HG02763 (cell line): ENCODE data around the gene CASD1.

ENCODE experiments used
- ATAC-seq: cut with Tn5 transposase; IDR thresholded peaks from one replicate; pipeline ENCODE4 v1.9.1; 2021; ENCODE audit warnings: mild to moderate bottlenecking, moderate library complexity; ENCODE audit not compliant: unreplicated experiment

Gene CASD1

DNA sequence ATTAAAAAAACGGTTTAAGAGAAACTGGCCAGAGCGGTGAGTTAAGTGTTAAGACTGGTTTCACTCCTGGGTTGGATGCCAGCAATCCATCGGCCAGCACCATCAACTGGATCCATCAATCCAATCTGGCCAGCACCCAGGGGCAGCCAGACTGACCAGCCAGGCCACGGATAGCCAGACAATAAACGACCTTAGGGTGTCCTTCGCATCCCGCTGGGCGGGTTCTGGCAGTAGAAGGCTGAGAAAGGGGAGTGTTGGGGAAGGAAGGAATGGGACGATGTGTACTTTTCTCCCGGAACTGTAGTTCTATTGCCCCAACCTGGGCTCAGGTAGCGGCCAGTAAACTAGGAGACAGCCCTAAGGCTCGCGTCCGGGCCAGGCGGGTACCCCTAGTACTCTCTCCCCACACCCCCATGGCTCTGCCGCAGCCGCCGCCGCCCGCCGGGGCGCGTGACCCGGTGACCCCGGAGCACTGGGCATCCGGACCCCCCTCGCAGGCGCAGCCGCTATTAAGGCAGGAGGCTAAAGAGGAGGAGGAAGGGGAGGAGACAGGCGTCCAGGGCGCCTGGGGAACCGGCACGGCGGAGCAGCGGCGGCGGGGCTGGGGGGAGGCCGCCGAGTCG, at the start of gene CASD1:
CASD1 (plus strand) TSS at position 546 of the 623 bp plus-strand sequence. CDS start 276 bp downstream, outside the sequence.
- peak; percentile 64 for ATAC-seq

DNA sequence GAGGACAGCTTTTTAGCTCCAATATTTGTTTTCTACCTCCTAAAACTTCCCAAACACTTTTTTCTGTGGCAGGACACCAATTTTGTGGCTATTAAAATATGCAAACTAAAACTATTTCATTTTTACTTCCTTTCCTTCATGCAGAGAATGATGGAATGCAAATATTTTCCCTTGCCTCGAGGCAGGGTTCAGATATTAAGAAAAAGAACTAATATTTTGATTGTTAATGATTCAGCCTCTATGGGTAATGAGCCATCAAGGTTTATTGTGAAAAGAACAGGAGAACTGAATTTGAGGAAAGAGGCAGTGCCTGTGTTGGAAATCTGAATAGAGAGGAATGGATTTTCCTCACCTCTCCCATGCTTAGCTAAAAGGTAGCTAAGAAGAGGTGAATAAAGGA, 43.1 kb upstream of the CASD1 start:
- ATAC-seq, result no peak

DNA sequence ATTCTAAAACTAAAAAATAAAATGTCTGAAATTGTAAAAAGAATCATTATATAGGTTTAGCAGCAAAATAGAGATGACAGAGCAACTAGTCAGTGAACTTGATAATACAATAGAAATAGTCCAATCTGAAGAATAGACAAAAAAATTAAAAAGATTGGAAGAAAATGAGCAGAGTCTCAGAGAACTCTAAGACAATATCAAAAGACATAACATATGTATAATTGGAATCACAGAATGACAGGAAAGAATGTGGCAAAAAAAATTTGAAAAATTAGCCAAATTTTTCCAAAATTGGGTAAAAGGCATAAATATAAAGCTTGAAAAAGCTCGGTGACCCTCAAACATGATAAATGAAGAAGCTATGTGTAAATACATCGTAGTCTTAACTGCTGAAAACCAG, 38.0 kb upstream of the CASD1 start:
- ATAC-seq, result no peak

DNA sequence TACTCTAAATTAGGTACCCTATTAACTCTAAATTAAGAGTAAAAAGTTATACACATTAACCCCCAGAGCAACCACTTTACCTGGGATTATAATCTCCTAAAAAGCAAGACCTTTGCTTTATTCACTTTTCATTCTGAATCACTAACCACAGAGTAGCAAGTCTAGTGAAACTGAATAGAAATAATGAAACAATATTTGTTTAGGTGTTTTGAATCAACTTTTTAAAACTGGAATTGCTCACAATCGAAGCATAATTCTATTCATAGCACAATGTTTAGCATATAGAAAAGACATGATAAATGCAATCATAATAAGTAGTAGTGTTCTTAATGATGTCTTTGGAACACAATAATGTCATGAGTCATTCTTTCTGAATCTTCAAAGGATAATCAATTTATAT, 37.0 kb upstream of the CASD1 start:
- ATAC-seq, result no peak

DNA sequence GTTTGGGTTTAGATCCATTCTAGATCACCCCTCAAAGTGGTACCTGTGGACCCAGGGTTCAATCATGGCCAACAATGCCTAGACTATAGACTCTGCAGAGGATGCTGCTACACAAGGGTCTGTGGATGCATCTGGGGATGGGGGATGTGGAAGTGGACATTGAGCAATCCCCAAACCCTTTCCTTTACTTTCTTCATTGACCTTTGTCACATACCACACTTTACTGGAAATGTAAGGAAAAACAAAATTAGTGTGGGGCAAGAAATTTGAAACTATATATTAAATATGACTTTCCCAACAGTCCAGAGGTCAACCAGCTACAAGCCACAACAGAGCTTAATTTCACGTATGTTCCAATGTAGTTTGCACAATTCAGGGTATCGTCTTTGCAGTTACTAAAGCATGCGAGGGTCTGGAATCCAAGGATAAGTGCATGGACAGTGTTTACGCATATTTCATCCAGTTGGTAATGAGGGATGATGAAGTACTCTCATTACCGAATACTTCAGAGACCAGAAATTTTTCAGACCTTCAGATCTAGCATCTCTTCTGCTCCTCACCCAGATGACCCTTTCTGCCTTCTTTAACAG, 33.3 kb upstream of the CASD1 start:
- ATAC-seq, result no peak

DNA sequence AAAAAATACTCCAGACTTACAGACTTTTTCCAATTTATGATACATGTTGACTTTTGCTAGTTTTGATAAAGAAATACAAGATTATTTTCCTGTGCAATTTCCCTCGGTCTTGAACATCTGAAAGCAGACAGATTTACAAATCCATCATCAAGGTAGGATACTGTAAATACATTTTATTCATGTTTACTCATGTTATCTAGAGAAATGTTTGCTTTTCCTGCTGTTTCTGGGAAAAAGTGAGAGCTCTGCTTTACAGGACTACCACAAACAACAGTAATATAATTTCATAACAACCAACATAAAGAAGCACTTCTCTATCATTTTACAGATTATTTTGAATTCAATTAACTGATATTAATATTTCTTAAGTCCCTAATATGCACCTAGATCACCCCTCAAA, 31.7 kb upstream of the CASD1 start:
- ATAC-seq, result no peak

DNA sequence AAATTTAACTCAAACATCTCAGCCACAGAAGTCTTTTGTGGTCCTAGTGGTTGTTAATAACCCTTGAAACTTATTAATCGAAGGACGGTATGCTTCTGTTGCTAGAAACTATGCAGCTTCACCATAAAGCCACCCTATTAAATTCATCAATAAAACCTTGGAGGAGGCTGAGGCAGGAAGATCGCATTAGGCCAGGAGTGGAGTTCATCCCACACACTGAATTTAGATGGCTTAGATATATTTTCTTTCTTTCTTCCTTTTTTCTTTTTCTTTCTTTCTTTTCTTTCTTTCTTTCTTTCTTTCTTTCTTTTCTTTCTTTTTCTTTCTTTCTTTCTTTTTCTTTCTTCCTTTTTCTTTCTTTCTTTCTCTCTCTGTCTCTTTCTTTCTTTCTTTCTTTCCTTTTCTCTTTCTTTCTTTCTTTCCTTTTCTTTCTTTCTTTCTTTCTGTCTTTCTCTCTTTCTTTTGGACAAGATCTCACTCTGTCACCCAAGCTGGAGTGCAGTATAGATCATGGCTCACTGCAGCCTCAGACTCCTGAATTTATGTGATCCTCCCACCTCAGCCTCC, 30.9 kb upstream of the CASD1 start:
- ATAC-seq, result no peak

DNA sequence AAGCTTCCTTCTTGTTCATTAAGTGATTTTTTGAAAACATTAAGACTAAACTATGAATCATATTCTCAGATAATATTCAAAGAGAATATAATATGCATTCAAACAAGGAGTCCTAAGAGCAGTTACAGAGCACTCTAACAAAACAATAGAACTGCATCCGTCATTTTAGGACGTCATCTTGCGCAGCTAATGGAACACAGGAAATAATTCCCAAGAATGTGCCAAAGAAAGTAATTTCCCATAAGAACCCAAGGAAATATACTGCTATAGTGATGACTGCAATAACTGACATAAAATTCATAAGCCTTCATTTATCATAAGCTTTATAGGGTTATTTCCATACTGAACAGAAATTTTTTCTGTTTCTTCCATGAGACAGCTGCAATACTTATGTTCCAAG, 28.3 kb upstream of the CASD1 start:
- ATAC-seq, result no peak

DNA sequence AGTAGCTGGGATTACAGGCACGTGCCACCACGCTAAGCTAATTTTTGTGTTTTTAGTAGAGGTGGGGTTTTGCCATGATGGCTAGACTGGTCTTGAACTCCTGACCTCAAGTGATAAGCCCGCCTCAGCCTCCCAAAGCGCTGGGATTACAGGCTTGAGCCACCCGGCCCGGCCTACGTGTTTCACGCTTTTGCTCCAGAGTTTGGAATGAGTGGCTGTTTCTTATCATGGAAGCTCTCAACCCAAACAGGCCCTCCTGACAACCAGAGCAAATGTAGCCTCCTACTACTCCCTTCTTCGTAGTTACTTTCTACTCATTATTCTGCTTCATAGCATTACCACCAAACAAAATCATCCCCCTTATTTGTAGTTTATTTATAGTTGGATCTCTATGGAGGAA, 26.8 kb upstream of the CASD1 start:
- no peak for ATAC-seq

DNA sequence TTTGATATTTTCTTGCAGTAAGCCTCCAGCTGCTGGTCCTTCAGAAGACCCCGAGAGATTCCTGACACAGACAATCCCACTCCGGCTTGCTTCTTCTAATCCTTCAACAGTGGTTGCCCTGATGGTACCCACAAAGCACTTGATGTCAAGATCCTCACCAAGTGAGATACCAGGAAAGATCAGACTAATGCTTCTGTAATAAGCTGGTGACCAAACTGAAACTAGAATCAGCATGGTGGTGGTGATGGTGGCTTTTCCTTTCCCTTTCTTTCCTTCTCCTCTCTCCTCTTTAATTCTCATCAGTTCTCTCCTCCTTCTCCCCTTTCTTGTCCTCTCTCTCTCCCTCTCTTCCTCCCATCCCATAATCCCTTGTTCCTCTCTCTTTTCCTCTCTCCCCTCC, 25.8 kb upstream of the CASD1 start:
- no peak for ATAC-seq

DNA sequence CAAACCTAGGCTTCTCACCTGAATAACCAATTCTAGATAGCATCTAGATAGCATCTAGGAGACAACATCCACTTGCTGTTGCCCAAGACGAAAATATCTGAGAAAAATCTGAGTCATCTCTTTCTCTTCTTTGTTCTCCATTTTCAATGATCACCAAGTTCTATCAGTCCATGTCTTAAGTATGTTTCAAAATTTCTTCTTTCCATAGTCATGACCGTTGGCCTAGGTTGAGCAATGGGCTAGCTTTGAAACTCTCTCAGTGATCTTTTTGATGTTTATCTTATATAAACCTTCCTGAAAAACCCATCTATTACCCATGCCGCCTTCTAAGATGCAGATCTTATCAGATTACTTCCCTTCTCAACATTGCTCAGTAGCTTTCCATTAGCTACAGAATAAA, 23.4 kb upstream of the CASD1 start:
- ATAC-seq, result no peak

DNA sequence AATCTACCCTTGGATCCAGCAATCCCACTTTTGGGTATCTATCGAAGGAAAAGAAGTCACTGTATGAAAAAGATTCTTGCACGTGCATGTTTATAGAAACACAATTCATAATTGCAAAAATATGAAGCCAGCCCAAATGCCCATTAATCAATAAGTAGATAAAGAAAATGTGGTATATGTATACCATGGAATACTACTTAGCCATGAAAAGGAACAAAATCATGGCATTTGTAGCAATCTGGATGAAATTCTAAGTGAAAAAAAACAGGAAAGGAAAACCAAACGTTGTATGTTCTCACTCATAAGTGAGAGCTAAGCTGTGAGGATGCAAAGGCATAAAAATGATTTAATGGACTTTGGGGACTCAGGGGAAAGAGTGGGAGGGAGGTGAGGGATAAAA, 18.2 kb upstream of the CASD1 start:
- ATAC-seq, result no peak

DNA sequence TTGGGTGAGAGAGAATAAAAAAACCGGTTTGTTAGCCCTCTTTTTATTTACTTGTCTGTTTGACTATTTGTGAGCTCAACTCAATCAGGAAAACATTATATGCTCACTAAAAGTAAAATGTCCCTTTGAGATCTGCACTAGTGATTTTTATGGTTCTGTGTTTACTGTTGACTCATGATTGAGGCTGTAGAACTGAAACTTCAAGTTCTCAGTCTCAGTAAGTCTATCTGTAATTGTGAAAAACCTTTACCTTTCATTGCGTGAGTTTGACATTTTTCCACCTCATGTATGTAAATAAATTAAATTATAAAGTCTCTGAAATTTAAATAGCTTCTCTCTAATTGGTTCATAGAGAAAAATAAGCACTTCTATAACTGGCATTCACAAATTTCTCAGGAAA, 17.0 kb upstream of the CASD1 start:
- ATAC-seq, result peak; percentile 99

DNA sequence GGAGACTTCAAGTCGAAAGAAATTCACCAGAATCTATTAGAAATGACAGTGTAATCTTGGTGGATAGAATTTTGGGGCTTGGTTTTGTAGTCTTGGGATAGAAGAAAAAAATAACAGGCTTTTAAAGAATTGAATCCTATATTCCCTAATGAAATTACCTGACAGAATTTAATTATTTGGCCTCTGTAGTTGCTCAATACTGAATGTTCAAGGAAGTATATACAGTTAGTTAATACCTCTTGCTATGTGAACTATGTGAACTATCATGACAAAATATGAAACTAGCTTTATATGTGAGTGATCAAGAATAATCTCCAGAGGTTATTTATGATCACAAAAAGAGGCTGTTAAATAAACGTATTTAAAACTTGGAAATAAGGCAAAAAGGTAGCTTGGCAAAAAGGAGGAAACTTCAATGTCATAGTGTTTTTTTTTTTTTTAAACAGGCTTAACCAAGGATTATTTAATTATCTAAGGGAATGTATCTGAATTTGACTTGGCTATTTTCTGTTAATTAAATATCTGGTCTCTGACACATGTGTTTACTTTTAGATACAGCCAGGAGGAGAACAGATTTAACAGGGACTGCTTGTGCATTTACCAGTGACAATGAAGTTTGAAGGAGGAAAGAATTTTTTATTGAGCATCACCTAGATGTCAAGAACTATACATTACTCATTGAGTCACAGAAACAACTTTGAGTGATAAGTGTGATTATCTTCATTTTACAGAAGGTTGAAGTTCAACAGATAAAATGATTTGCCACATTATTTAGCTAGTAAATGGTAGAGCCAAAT, 11.5 kb upstream of the CASD1 start:
- ATAC-seq, result no peak

DNA sequence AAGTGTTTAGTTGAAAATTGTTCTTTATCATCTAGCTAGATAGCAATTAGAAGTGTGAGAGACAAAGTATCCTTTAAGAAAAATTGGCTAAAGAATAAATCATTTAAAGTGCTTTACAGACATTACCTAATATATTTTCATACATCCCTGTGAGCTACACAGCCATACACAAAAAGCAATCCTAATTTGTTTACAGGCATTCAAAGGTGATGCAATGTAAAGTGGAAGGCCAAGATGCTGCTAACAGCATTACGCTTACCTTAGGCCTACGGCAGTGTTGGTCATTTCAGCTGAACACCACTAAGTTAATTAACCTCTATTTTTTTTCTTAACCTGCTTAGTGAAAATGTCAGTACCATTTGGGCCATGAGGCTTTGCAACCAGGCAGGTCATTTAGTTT, 10.7 kb upstream of the CASD1 start:
- ATAC-seq, result no peak

DNA sequence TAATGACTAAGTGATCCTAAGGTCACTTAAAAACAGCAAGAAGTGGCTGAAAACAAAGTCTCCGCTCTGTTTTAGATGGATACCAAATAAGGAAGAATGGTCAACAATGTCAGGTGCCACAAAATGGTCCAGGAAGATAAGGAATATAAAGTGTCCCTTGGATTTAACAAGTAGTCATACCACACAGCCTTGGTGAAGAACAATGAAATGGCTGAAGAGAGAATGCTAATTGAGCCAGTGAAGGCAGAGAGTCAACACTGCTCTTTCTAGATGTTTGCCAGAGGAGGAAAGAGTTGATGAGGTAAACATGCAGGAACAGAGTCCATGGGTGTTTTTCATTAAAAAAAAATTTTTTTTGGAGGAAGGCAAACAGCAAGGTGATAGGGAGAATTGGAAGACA, 2.1 kb upstream of the CASD1 start:
- ATAC-seq, result no peak

DNA sequence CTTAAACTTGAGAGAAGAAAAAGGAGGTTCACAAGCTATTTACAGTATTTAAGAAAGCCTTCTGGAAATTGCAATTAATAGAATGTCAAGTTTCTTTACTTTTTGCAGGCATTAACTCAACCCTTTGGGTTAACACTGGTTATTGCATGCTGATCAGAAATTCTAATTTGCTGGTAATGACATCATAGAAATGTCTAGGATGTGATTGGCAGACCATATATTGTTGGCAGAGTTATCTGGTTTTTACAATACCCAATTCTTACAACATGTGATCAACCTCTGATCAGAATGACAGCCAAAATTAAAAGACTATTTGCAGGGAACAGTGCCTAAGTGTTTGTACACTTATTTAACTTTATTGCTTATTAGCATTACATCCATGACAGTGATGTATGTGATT, 1.6 kb upstream of the CASD1 start:
- ATAC-seq, result no peak

DNA sequence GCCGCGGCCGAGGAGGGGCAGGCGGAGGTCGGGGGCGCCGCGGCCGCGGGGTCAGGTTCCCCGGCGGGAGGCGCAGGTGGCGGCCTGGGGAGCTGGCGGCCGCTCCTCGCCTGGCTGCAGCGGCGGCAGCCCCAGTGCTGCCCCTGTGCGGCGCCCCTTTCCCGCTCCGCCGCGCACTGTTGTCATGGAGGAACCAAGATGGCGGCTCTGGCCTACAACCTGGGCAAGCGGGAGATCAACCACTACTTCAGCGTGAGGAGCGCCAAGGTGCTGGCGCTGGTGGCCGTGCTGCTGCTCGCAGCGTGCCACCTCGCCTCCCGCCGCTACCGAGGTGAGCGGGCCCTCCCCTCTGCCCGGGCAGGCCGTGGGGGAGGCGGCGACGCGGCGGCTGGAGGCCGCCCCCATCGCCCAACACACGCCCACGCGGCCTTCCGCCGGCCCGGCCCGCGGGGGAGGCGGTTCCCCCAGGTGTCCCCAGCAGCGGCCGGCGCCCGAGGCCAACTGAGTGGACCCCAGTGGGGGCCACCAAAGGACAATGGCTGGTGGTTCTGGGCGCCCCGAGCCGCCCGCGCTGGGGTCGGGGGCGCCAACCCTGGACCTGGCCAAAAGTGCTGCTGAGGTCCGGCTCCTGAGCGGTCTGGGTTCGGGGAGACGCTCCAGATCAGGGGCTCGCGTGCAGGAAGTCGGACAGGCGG, 425 bp downstream of the CASD1 start:
- peak; percentile 73 for ATAC-seq

DNA sequence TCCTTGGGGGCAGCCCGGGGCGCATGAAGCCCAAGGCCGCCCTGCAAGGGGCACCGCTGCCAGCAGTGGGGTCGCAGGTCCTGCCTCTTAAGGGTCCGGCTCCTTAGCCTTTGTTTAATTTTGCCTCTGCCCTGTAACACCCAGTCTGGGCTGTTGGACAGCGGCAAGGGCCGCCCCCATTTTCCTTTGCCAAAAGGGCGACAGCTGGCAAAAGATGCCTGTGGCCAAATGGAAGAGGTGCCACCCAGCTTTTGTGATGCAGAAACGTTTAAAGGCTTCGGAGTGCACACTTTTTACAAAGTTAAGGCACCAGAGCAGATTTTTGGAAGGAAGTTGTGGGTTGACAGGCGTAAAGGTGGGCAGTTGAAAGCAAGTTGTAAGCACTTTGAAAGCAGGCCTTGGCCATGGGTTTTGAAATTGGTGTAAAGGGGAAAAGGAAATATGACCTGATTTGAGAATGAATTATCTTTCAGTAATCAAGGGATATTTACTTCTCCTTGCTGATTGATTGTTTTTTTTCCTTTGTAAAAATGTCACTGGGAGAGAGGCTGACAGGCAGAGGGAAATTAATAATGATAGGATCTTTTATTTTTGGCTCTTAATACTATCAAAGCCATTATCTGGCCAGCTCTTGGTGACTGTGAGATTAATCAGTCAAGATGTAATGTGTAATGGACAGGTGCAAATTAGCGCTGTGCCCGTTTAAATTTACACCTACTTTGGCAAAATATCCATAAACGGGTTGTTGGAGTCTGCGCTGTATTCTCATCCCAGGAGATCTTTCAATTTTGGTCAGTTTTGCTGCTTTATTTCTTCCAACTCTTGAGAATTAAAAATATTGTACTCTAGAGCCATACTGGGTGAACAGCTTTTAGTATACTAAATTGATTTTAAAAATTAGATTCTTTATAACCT, 1.2 kb downstream of the CASD1 start:
- ATAC-seq, result peak; percentile 11

DNA sequence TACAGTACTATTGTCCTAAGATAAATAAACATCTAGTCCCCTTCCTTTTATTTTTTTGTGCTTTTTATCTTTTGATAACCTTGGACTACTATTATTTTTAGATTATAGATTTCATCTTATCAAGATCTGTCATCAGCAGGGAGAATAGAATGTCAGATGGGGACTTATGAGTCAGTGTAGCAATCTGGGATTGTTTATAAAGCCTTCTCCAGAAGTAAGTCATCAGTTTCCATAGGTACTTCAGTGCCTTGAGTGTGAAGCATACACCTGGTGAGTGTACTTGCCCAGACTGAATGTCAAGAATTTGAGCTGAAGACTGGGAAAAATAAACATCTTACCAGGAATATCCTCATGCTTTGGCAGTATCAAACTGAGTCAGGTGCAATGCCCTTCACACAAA, 2.1 kb downstream of the CASD1 start:
- ATAC-seq, result no peak
